ENCODE results near the gene MAST4.

- TF ChIP-seq ZNF645 (tag by site-specific recombination; IDR thresholded peaks at IDR 0.05) (no peak), ZNF280D (tag by site-specific recombination; IDR thresholded peaks at IDR 0.05) (no peak), ZNF747 (tag by site-specific recombination; IDR thresholded peaks at IDR 0.05) (no peak), ZNF37A (tag by site-specific recombination; IDR thresholded peaks at IDR 0.05) (no peak), KLF1 (tag by site-specific recombination; IDR thresholded peaks at IDR 0.05) (no peak), ZNF114 (tag by site-specific recombination; IDR thresholded peaks at IDR 0.05) (no peak), CTCF (tag by site-specific recombination; IDR thresholded peaks at IDR 0.05) (no peak), ZNF221 (tag by site-specific recombination; IDR thresholded peaks at IDR 0.05; ENCODE audit: borderline replicate concordance) (no peak), ZNF350 (tag by site-specific recombination; IDR thresholded peaks at IDR 0.05) (no peak), ZNF692 (tag by site-specific recombination; IDR thresholded peaks at IDR 0.05) (no peak), ZNF174 (tag by site-specific recombination; IDR thresholded peaks at IDR 0.05) (no peak)
These were observed 596.7 kb downstream of the MAST4 start for GRCh38 chr5:67192719-67193438.
